ENCODE data around the gene TMC1.

The TMC1 gene

DNA sequence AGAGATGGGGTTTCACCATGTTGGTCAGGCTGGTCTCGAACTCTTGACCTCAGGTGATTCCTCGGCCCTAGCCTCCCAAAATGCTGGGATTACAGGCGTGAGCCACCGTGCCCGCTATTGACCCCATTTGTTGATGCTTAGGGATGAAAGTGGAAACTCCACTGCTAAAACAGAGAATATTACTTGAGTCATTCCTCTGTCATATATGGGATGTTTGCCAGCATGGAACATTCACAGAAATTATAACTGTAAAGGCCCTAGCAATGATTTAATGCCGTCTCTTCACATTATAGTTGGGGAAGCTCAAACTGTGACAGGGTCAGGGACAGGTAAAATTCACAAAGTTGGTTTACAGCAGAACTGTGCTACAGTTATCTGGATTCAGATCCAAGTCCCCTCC is 94.5 kb downstream of the TMC1 start:
- no peak for DNase-seq (ENCODE audit: low read depth)

DNA sequence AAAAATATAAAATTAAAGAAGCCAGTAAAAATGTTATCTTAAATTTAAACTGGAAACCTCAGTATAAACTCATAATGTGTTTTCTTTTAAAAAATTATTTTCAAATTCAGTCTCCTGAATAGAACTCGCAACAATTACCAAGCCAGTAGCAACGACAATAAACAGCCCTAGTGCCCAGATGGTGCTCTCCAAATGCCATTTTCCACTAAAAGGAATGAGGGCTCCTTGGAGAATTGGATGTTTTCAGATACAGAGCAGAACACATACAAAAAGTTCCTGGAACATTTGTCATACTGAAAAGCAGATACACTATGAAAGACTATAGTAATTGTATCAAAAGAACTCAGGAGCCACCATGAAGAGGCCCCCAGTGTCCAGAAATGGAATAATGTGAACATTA is 97.4 kb downstream of the TMC1 start:
- DNase-seq (ENCODE audit: low read depth): no peak

DNA sequence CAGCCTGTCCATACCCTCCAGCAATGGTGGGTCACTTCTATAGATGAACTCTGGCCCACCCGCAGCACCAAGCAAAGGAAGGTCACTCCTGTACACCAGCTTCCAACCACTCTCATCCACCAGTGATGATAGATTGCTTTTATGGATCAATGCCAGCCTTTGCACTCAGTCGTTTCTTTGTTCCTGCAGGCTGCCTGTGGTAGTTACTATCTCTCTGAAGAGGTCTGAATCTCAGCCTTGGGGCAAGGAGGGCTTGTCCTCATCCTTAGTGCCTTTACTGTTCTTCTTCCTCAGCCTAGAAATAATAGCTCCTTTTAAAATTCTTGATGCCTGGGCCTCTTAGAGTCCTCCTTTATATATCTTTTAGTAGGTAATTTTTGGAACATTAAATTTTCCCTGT is 100.8 kb downstream of the TMC1 start:
- DNase-seq (ENCODE audit: low read depth): no peak

DNA sequence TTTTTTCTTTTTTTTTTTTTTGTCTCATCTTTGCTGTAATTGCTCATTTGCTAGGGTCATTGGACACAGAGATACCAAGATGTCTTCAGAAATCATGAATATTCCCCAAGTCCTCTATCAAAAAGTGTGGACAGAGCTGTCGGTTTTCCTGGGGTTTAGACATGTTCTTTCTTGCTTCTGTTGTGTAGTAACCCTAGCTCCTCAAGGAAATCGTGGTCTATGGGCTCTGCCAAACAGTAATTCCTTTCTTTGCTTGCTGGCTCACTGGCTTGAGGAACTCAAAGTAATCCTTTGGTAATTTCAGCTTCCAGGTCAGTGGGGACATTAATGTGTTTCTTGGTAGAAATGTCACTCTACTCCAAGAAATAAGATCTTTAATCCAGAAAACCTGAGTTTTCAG is 101.7 kb downstream of the TMC1 start:
- no peak for DNase-seq (ENCODE audit: low read depth)

DNA sequence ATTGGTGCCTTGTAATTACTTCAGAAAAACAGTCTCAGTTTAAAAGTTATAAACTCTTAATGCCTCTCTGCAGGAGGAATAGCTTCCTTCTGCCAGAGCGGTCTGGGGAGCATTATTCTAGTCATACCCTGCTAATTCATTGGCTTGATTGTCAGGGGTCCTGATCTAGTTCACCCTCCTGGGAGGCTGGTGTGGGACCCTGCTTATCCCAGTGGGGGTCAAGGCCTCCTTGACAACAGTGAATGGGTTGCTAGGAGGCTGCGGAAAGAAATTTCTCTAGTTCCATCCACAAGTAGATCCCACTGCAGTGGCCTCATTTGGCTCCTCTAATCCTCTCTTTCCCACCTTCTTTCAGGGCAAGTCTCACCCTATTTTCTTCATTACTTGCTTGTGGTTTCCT is 105.7 kb downstream of the TMC1 start:
- no peak for DNase-seq (ENCODE audit: low read depth)

DNA sequence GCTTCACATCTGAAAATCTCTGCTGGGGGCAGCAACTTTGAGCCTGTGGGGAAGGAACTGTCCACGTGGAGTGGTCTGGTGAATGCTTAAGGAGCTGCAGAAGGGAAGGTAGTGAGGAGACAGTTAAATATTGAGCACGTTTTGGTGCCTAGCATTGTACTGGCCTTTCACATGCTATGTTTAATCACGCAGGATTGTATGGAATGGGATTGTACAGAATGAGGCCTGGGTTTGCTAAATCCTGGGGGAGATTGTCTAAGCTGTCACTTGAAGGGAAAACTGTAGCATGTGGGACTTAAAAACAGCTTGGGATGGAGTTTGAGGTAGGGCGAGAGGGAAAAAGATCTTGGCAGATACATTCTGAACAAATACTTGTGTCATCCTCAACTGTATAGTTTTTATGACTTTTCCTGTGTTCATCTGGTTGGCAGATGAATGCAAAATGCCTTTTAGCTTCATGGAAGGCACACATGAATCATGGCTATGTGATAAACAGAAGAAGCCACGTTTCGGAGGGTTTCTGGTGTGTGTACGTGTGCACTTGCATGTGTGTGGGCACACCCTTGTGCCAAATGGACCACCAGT is 106.6 kb downstream of the TMC1 start:
- DNase-seq (ENCODE audit: low read depth): no peak

DNA sequence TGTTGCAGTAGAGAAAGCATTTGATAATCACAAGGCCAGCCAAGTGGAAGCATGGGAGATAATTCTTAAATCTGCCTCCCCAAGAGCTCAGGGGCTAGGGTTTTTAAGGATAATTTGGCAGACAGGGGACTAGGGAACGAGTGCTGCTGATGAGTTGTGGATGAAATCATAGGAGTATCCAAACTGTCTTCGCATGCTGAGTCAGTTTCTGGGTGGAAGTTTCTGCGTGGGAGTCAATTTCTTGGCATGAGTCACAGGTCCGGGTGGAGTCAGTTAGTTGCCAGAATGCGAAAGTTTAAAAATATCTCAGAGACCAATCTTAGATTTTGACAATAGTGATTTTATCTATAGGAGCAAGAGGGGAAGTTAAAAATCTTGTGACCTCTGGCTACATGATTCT is 112.6 kb downstream of the TMC1 start:
- DNase-seq (ENCODE audit: low read depth): no peak

DNA sequence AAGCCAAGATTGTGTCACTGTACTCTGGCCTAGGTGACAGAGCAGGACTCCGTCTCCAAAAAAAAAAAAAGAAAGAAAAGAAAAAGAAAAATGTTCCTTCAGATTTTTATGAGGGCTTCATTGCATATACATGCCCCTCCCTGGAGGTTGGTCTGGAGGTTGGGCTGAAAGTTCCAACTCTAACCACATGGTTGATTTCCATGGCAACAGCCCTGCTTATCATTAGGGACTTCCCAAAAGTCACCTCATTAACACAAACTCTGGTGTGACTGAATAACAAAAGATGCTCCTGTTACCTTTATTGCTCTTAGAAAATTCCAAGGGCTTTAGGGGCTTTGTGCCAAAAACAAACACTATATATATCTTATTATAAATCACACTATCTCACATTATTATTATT is 113.8 kb downstream of the TMC1 start:
- DNase-seq (ENCODE audit: low read depth): no peak

DNA sequence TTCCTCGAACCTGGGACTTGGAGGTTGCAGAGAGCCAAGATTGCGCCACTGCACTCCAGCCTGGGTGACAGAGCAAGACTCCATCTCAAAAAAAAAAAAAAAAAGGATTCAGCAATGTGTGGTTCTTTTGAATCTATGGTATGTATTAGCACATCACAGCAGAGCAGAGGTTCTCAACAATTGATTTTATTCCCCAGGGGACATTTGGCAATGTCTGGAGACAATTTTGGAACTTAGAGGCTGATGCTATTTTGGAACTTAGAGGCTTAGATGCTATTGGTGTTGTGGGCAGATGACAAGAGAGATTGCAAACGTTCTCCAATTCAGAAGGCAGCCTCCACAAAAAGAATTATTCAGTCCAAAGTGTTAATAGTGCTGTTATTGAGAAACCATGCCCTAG is 115.2 kb downstream of the TMC1 start:
- DNase-seq (ENCODE audit: low read depth): no peak

DNA sequence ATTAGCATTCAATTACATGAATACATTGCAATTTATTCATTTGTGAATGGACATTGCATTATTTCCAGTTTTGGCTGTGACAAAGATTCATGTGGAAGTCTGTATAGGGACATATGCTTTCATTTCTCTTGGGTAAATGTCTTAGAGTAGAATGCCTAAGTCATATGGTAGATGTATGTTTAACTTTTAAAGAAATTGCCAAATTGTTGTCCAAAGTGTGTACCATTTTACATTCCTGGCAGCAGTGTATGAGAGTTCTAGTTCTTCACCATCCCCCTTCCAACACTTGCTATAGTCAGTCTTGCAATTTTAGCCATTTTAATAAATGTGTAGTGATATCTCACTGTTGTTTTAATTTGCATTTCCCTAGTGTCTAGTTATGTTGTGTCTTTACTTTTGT is 122.2 kb downstream of the TMC1 start:
- no peak for DNase-seq (ENCODE audit: low read depth)

DNA sequence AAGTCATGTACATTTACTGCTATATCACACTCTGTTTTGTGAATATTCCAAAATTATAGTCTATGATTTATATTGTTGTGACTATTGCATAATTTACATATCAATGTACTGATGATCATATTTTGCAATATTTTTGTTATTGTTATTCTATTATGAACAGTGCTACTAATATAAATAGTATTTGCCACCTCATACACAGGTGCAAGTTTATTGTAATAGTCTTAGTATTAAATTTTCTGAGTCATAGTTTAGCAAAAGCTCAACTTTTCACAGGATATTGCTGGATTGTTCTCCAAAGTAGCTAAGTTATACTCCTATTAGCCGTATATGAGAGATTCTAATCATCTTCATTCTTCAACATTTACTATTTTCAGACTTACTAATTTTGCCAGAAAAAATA is 124.7 kb downstream of the TMC1 start:
- no peak for DNase-seq (ENCODE audit: low read depth)

DNA sequence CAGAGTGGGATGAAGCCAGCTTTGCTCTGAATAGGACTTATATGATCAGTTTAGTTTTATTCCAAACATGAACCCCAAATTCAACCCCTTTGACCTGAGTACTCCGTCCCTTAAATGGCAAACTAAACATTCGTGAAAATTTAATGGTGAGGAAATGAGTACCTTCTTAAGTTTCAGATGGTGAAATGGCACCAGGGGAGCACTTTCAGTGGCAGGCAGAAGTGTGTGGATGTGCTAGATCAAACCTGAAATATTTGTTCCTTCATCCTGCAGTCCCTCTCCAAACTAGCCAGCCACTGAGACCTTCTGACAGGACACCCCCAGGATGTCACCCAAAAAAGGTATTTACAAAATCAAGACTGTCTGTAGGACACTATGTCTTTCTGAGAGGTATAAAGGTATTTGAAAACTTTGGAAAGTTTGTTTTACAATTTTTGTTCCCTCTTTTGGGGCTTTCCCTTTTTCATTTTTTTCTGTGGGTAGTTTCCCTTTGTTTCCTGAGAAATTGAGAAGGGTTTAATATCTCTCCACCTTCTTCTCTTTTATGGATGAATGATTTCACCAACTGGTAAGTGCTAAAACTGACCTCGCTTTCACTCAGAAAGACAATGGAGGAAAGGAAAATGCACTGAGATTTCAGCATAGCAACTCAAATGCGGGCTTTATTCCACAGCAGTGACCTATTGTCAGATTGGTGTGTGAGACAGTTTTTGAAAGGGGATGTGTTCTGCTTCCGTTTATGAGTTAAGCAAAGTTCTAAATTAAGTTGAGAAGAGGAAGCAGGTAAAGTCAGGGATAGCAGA is 127.1 kb downstream of the TMC1 start:
- DNase-seq (ENCODE audit: low read depth): no peak

DNA sequence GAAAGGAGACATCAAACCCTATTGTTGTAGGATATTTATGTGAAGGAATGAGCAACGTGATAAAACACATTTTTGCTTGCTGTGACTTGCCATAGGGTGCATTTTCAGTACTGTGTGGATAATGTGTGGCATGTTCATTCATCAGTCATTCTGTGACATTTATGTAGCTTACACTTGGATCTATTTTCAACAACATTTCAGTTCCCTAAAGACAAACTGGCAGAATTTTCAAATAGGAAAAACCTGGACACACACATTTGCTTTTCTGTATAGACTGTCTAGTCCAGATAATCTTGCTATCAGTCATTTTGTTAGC is 127.7 kb downstream of the TMC1 start:
- no peak for DNase-seq (ENCODE audit: low read depth)

DNA sequence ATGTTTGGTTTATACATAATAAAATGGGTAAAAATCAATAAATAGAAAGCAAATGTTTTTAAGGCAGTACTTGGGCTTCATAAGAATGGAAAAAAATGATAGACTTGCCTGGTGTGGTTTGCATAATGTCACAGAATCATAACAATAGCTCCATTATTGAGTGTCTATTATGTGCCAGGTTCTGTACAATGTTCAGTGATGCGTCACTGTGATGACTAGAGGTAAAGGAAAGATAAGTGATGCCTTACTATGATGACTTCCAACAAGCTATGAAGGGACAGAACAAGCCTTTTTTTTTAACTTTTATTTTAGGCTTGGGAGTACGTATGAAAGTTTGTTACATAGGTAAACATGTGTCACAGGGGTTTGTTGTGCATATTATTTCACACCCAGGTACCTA is 128.8 kb downstream of the TMC1 start:
- DNase-seq (ENCODE audit: low read depth): no peak

DNA sequence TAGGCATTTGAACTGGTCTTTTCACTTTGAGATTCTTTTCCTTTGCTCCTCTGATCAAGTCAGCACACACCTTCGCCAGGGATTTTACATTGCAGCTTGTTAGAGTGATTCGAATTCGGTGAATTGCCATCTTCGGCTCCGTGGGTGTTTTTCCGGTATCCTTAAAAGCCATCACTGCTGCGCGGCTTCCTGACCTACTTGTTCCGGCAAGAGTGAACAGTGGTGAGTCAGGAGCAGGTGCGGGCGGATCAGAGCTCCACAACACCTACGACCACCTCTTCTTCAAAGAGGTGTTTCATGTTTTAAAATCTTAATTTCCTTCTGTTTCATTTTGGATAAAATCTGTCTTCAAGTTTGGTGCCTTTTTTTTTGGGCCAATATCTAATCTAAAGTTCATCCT is 134.6 kb downstream of the TMC1 start:
- no peak for DNase-seq (ENCODE audit: low read depth)

DNA sequence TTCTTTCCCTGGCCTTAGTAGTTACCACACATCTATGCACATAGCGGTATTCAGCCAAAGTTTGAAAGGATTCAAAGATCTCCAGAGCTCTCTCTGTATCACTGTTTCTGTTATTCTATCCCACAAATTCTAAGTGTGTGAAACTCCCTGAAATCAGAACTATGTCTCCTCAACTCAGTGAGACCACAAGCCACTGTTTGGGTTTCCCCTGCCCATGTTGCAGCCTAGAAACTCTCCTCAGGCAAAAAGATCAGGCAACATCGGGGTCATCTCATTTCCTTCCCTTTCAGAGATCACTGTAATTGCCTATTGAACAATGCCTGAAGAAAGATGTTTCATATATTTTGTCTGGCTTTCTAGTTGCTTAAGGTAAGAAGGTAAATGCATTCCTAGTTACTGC is 135.6 kb downstream of the TMC1 start:
- DNase-seq (ENCODE audit: low read depth): no peak

DNA sequence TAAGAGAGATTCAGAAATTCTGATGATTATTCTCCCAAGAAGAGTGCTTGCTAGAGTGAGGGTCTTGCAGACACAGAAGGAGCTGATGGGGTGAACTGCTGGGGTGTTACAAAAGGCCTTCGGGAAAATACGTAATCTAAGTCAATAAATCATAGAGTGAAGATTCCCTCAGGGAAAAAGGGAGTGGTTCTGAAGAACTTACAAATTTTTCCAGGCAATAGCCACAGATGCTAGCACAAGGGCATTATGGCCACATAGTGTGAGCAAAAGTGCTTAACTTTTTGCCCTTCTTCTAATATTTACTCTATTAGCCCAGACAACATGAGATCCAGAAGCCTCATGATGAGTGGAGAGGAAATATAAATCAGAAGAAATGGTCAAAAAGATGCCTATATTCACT is 137.3 kb downstream of the TMC1 start:
- no peak for DNase-seq (ENCODE audit: low read depth)

DNA sequence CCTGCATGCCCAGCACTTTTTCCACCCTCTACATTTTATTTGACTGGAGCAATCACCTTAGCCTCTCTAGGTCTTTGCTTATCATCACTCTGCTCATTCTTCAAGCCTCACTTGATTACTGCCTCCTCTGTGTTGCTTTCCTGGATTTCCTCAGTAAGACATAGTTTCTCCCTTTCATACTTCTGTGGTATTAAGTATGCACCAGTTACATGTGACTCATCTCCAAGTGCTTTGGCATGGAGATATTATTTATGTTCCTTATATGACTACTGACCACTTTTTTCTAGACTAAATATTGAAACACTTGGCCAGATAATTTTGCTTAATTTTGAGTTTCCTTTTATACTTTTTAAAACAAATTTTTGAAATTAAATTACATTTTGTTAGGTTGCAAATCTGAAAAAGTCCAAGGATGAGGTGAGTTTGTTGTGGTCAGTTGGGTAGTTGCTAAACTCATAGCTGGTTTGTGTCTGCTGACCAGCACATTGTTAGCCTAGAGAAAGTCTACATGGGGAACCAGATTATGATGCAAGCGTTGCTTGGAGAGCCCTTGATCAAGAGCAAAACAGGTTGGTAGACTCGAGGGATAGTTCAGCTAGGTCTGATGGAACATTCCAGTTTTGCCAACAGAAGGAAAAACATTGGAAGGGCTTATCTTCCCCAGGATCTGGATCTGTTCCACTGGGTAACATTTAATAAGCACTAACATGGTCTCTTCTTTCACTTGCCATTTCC is 140.2 kb downstream of the TMC1 start:
- DNase-seq (ENCODE audit: low read depth): no peak

DNA sequence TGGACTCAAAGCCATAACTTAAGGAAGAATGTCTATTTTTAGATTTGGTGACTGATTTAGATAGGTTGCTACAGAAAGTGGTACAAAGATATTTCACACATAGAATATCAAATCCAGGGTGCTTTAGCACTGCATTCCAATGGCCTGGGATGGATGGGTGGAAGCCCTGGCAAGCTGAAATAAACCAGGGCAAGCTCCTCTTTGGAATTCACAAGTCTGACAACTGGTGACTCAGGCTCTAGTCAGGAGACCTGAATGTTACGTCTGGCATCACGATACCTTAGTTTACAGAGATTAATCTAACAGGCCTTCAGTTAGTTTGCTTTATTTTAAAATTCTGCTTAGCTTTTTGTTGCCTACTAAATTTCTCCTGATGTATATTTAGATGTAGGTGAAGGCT is 144.0 kb downstream of the TMC1 start:
- no peak for DNase-seq (ENCODE audit: low read depth)

DNA sequence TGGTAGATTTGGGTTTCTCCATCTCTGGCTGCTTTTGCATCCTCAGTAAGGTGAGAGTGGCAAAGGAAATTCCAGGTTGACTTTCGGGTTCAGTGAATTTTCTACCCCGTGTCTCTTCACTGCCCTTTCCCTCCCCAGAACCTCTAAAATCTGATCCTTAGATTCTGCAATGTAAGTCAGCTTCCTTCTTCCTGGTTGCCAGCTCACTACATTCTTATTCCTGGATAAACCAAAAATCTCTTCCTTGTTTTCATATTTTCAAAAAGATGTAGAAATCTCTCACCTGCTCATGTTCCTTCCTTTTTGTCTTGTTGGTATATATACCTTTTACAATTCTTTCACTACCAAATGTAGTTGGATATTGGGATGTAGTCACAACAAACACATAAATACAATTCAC is 145.8 kb downstream of the TMC1 start:
- DNase-seq (ENCODE audit: low read depth): no peak

DNA sequence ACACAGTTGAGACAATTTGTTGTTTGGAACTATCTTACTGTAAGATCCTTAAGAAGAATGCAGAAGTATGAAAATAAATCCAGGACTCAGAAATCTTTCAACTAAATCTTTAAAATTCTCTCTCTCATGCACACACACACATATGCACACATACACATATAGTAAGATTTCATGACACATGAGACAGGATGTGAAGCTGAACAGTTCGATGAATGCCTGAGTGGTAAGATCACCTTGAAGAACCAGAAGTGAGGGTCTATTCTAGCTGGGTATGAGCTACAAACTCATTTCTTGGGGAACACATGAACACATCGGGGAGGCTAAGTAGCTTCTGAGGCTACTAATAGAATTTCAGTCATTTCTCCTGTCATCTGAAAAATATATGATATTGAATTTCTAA is 153.6 kb downstream of the TMC1 start:
- DNase-seq (ENCODE audit: low read depth): no peak

DNA sequence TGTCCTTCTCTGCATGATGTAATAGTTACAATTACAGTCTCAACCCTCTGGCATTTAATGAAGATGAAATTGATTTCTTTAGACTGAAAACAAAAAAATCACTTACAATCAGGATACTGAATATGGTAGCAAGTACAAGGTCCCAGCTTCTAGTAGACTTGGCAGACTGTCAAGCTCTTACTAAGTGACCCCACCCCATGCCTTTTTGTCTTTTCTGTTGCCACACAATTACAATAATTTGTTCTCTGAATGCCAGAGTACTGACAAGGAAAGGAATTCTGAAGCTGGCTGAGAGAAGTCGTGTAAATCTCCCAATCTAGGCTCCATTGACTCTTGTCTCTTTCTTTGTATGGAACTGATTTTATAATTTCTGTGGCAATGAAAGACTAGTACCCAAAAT is 154.2 kb downstream of the TMC1 start:
- DNase-seq (ENCODE audit: low read depth): no peak

DNA sequence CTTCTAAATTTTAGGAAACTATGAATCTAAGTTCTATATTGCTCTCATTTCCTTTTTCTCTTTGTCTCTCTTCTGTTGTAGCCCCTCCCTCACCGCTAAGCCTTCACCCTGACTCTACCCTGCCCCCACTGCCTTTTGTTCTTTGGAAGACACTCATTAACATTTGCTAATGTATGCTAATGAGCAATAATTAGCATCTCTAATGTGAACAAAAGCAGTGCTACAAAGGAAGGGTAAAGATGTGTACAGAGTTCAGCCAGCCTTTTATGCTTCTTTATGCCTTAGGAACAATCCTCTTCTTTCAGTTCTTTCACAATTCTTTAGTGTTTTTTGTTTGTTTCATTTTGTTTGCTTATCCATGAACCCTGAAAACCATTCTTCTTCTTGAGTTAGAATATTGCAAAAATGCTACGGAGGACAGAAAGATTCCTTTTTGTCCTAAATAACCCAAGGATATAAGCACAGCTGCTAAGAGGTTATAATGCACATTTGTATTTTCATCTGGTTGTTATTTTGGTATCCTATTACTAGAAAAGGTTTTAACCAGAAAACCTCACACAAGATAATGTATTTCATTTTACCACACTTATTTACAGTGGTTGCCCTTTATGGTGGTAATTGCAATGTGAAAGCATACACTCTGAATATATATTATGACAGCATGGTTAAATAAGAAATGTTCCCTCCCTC is 159.3 kb downstream of the TMC1 start:
- DNase-seq (ENCODE audit: low read depth): no peak

Data from CMK (cell line).